Measurements from ENCODE around the gene C4orf36.

The C4orf36 gene

GRCh38 chr4:86891762-86892635, at the start of gene C4orf36:
Gene C4orf36 (minus strand): TSS chr4:86892422. CDS start chr4:86891520, 902 bp downstream.
- no peak for TF ChIP-seq YY1 (IDR thresholded peaks at IDR 0.05; ENCODE audit: insufficient read depth, insufficient read length)
- no peak for TF ChIP-seq ZNF274 (IDR thresholded peaks at IDR 0.05; ENCODE audit: low read depth, low read length)
- TF ChIP-seq SUZ12 (IDR thresholded peaks at IDR 0.05; ENCODE audit: extremely low read depth, insufficient read depth, insufficient read length), result no peak
- DNase-seq (ENCODE audit: low read depth, low spot score), result peak; percentile 49
- Histone ChIP-seq H3K4me3 (ENCODE audit: insufficient read length, low read depth) (peak within 1 kb of the TSS; percentile 70), H3K27me3 (ENCODE audit: insufficient read depth, insufficient read length) (no peaks in the 10 kb centered on the region), H3K9ac (ENCODE audit: insufficient read length, low read depth) (peak within 1 kb of the TSS; percentile 85), H3K4me1 (ENCODE audit: insufficient read depth, insufficient read length) (no peaks in the 10 kb centered on the region), H3K9me3 (ENCODE audit: insufficient read depth, low read length) (no peaks in the 10 kb centered on the region), H3K36me3 (ENCODE audit: insufficient read depth, insufficient read length, low read length) (peaks cover 3% of the 10 kb centered on the region)

- Histone ChIP-seq H3K36me3 (ENCODE audit: insufficient read depth, insufficient read length, low read length) (no peaks in the 10 kb centered on the region), H3K9me3 (ENCODE audit: insufficient read depth, low read length) (no peaks in the 10 kb centered on the region), H3K9ac (ENCODE audit: insufficient read length, low read depth) (no peak overlapping the region), H3K4me3 (ENCODE audit: insufficient read length, low read depth) (no peak overlapping the region), H3K27me3 (ENCODE audit: insufficient read depth, insufficient read length) (no peaks in the 10 kb centered on the region), H3K4me1 (ENCODE audit: insufficient read depth, insufficient read length) (no peaks in the 10 kb centered on the region)
- TF ChIP-seq ZNF274 (IDR thresholded peaks at IDR 0.05; ENCODE audit: low read depth, low read length) (no peak), YY1 (IDR thresholded peaks at IDR 0.05; ENCODE audit: insufficient read depth, insufficient read length) (no peak), SUZ12 (IDR thresholded peaks at IDR 0.05; ENCODE audit: extremely low read depth, insufficient read depth, insufficient read length) (no peak)
- DNase-seq (ENCODE audit: low read depth, low spot score), result no peak
Observed at GRCh38 chr4:86940920-86941460, 48.8 kb upstream of the C4orf36 start.

GRCh38 chr4:86939729-86940575, 47.7 kb upstream of the C4orf36 start:
- Histone ChIP-seq H3K9ac (ENCODE audit: insufficient read length, low read depth) (no peak overlapping the region), H3K9me3 (ENCODE audit: insufficient read depth, low read length) (no peaks in the 10 kb centered on the region), H3K4me3 (ENCODE audit: insufficient read length, low read depth) (no peak overlapping the region)

GRCh38 chr4:86938771-86939520, 46.7 kb upstream of the C4orf36 start:
- no peaks in the 10 kb centered on the region for H3K27me3 ChIP-seq (ENCODE audit: insufficient read depth, insufficient read length)
- no peak for DNase-seq (ENCODE audit: low read depth, low spot score)
- no peak overlapping the region for H3K9ac ChIP-seq (ENCODE audit: insufficient read length, low read depth)
- no peaks in the 10 kb centered on the region for H3K36me3 ChIP-seq (ENCODE audit: insufficient read depth, insufficient read length, low read length)
- no peak overlapping the region for H3K4me3 ChIP-seq (ENCODE audit: insufficient read length, low read depth)
- no peaks in the 10 kb centered on the region for H3K4me1 ChIP-seq (ENCODE audit: insufficient read depth, insufficient read length)
- TF ChIP-seq SUZ12 (IDR thresholded peaks at IDR 0.05; ENCODE audit: extremely low read depth, insufficient read depth, insufficient read length), result no peak
- no peak for TF ChIP-seq ZNF274 (IDR thresholded peaks at IDR 0.05; ENCODE audit: low read depth, low read length)
- no peak for TF ChIP-seq YY1 (IDR thresholded peaks at IDR 0.05; ENCODE audit: insufficient read depth, insufficient read length)
- no peaks in the 10 kb centered on the region for H3K9me3 ChIP-seq (ENCODE audit: insufficient read depth, low read length)

More at GRCh38 chr4:86939729-86940575, 47.7 kb upstream of the C4orf36 start:
- TF ChIP-seq YY1 (IDR thresholded peaks at IDR 0.05; ENCODE audit: insufficient read depth, insufficient read length) (no peak), SUZ12 (IDR thresholded peaks at IDR 0.05; ENCODE audit: extremely low read depth, insufficient read depth, insufficient read length) (no peak), ZNF274 (IDR thresholded peaks at IDR 0.05; ENCODE audit: low read depth, low read length) (no peak)
- no peaks in the 10 kb centered on the region for H3K27me3 ChIP-seq (ENCODE audit: insufficient read depth, insufficient read length)
- no peaks in the 10 kb centered on the region for H3K36me3 ChIP-seq (ENCODE audit: insufficient read depth, insufficient read length, low read length)
- H3K4me1 ChIP-seq (ENCODE audit: insufficient read depth, insufficient read length), result no peaks in the 10 kb centered on the region
- no peak for DNase-seq (ENCODE audit: low read depth, low spot score)

- H3K9me3 ChIP-seq (ENCODE audit: insufficient read depth, low read length), result no peaks in the 10 kb centered on the region
- peaks cover 6% of the 10 kb centered on the region for H3K36me3 ChIP-seq (ENCODE audit: insufficient read depth, insufficient read length, low read length)
- peak; percentile 73 for DNase-seq (ENCODE audit: low read depth, low spot score)
- H3K4me3 ChIP-seq (ENCODE audit: insufficient read length, low read depth), result peak overlapping the region; percentile 80
- peak overlapping the region; percentile 93 for H3K9ac ChIP-seq (ENCODE audit: insufficient read length, low read depth)
- H3K4me1 ChIP-seq (ENCODE audit: insufficient read depth, insufficient read length), result no peaks in the 10 kb centered on the region
- H3K27me3 ChIP-seq (ENCODE audit: insufficient read depth, insufficient read length), result no peaks in the 10 kb centered on the region
- no peak for TF ChIP-seq YY1 (IDR thresholded peaks at IDR 0.05; ENCODE audit: insufficient read depth, insufficient read length)
- TF ChIP-seq ZNF274 (IDR thresholded peaks at IDR 0.05; ENCODE audit: low read depth, low read length), result no peak
- no peak for TF ChIP-seq SUZ12 (IDR thresholded peaks at IDR 0.05; ENCODE audit: extremely low read depth, insufficient read depth, insufficient read length)
Observed at GRCh38 chr4:86935853-86936733, 43.9 kb upstream of the C4orf36 start.

- H3K9me3 ChIP-seq (ENCODE audit: insufficient read depth, low read length), result no peaks in the 10 kb centered on the region
- peaks cover 8% of the 10 kb centered on the region for H3K36me3 ChIP-seq (ENCODE audit: insufficient read depth, insufficient read length, low read length)
- DNase-seq (ENCODE audit: low read depth, low spot score), result no peak
- no peaks in the 10 kb centered on the region for H3K27me3 ChIP-seq (ENCODE audit: insufficient read depth, insufficient read length)
- no peak for TF ChIP-seq SUZ12 (IDR thresholded peaks at IDR 0.05; ENCODE audit: extremely low read depth, insufficient read depth, insufficient read length)
- TF ChIP-seq ZNF274 (IDR thresholded peaks at IDR 0.05; ENCODE audit: low read depth, low read length), result no peak
- no peak for TF ChIP-seq YY1 (IDR thresholded peaks at IDR 0.05; ENCODE audit: insufficient read depth, insufficient read length)
- peak overlapping the region; percentile 80 for H3K4me3 ChIP-seq (ENCODE audit: insufficient read length, low read depth)
- no peaks in the 10 kb centered on the region for H3K4me1 ChIP-seq (ENCODE audit: insufficient read depth, insufficient read length)
- H3K9ac ChIP-seq (ENCODE audit: insufficient read length, low read depth), result peak overlapping the region; percentile 93
Observed at GRCh38 chr4:86935566-86935852, 43.3 kb upstream of the C4orf36 start.

All from NT2/D1 (cell line).